ENCODE data around the gene PHC3.
"Not testable (repeated sequence)": the region's sequence is repeated elsewhere in the genome, so short reads cannot be mapped to it uniquely, and the experiment has no call there.

- TF ChIP-seq, protein P1, sequence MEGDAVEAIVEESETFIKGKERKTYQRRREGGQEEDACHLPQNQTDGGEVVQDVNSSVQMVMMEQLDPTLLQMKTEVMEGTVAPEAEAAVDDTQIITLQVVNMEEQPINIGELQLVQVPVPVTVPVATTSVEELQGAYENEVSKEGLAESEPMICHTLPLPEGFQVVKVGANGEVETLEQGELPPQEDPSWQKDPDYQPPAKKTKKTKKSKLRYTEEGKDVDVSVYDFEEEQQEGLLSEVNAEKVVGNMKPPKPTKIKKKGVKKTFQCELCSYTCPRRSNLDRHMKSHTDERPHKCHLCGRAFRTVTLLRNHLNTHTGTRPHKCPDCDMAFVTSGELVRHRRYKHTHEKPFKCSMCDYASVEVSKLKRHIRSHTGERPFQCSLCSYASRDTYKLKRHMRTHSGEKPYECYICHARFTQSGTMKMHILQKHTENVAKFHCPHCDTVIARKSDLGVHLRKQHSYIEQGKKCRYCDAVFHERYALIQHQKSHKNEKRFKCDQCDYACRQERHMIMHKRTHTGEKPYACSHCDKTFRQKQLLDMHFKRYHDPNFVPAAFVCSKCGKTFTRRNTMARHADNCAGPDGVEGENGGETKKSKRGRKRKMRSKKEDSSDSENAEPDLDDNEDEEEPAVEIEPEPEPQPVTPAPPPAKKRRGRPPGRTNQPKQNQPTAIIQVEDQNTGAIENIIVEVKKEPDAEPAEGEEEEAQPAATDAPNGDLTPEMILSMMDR (IDR thresholded peaks at IDR 0.05; ENCODE audit: insufficient read depth, low read length) = not testable (repeated sequence)
- TF ChIP-seq POLR2AphosphoS5, GABPA (IDR thresholded peaks at IDR 0.05; ENCODE audit: low read depth): not testable (repeated sequence)
Observed at GRCh38 chr3:170206164-170206762, 24.7 kb upstream of the PHC3 start.

Data from HL-60 (cell line).